ENCODE data around the gene NAT8.
"Not testable (repeated sequence)": the region's sequence is repeated elsewhere in the genome, so short reads cannot be mapped to it uniquely, and the experiment has no call there.

Gene NAT8

GRCh38 chr2:73630662-73631266, 11.5 kb downstream of the NAT8 start:
- not testable (repeated sequence) for DNase-seq

- not testable (repeated sequence) for DNase-seq
Measured at GRCh38 chr2:73628493-73628892, 13.7 kb downstream of the NAT8 start.

DNA sequence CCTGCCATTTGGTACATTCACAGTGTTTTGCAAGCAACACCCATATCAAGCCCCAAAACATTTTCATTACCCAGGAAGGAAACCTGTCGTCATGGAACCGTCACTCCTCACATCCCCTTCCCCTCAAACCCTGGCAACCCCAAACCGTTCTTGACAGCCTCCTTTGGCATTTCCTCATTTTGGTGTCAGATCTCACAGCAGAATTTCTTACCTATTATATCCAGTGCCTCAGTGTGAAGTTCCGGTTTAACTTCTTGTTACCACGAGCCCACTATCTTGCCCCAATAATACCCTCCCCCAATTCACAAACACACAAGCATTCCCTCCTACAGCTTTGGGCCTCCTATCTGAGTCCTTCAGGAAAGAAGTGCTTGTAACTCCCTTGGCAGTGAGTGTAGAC, 16.0 kb downstream of the NAT8 start:
- DNase-seq, result not testable (repeated sequence)

- not testable (repeated sequence) for DNase-seq
Measured at GRCh38 chr2:73624625-73625024, 17.6 kb downstream of the NAT8 start.

GRCh38 chr2:73624036-73624435, 18.2 kb downstream of the NAT8 start:
- DNase-seq, result not testable (repeated sequence)

DNA sequence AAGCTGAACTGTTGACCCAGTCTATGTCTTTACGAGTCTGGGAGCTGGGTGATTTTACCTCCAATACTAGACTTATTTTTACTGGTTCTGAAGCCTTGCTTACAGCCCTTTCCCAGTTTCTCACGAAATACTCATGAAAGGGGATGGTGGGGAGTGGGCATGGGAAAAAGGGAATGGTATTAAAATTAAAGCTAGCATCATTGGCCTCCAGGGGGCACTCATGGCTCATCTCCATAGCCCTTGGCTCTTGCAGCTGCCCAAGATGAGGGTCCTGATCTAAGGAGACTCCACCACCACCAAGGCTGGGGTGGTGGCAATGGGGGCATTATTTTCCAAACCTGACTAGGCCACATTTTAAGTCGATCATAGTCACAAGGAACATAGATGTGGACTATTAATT, 22.3 kb downstream of the NAT8 start:
- not testable (repeated sequence) for DNase-seq

DNA sequence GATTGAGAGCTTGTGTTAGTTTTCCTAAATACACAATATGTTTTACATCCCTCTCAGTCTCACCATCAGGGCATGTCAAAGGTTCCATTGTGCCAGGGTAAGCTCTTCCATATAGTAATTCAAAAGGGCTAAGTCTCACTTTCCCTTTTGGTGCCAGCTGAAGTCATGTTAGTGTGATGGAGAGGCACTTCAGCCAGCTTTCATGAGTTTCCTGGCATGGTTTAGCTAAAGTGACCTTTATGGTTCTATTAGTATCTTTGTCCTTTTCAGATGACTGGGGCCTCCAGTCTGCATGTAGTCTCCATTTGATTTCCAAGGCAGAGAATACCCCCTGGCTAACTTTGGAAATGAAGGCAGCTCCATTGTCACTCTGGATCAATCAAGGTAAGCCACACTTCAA, 27.2 kb downstream of the NAT8 start:
- no peak for DNase-seq

- DNase-seq, result no peak
Measured at GRCh38 chr2:73614105-73614504, 28.1 kb downstream of the NAT8 start.

- no peak for DNase-seq
Measured at GRCh38 chr2:73611867-73612266, 30.4 kb downstream of the NAT8 start.

DNA sequence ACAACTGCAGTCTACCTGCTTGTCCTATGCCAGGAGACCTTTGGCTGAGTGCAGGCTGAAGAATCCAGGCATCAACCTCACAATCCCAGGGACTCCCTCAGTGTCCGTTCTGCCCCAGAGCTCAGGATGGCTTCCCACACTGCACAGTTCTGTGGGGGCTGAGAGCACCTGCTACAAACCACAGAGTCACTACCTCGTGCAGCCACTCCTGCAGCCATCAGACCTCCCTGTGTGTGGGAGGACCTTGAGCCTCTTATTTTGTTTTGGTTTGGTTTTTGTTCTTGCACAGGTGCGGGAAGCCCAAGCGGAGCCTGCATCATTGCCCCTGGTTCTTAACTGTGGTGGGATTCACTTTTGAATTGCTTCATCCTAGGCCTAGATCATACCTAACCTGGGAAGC, 31.0 kb downstream of the NAT8 start:
- DNase-seq, result no peak

DNA sequence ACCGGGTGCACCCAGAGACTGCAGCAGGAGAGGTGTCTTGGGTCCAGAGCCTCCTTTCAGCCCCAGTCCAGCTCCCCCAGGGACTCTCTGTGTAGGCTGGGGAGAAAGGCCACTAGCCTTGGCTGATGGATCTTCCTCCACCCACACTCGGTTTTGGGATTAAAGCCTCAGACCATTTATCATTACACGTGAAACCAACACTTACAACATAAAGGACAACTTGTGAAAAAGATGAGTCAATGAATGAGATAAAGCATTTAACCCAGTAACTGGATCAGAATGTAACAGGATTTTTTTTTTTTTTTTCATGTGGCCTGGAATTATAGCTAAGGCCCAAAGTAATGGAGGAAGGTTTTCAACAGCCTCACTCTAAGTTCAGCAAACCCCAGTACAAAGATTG, 32.1 kb downstream of the NAT8 start:
- DNase-seq, result no peak

- DNase-seq, result not testable (repeated sequence)
Measured at GRCh38 chr2:73604589-73604988, 37.6 kb downstream of the NAT8 start.

DNA sequence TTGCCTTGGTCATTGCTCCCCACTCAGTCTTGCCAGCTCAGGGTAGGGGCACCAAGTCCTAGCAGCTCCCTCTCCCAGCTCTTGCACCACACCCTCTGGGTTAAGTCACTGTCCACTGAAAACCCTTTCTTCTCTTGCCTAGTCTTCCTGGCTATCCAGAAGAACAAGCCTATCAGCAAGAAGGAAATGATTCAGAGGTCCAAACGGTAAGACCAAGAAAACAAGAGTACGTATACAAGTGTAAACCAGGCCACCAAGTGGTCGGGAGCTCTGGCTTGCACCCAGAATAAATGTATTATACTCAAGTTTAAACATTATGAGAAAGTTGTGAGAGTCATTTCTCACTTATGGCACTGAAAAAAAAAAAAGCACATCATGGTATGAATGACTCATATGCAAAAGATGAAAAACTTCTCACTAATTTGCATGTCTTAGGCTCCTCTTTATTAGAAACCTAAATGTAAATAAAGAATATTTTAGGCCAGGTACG, 39.1 kb downstream of the NAT8 start:
- DNase-seq, result not testable (repeated sequence)

DNA sequence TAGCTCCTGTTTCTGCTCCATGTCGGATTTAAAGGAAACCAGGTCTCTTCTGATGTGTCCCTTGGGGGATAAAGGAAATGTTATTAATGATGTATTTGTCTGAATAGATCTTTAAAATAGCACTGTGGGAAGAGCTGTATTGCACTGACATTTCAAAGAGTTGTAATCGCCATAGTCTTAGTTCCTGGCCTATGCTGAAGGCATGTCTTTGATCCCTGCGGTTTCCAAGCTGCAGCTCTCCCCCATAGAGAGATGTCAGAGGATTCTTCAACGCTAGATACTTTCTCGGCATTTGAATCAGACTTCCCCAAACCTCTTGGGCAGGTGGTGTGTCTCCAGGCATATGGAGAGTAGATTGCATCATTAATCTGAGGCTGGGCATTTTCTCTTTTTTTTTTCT, 40.4 kb downstream of the NAT8 start:
- no peak for DNase-seq

GRCh38 chr2:73594251-73594650, 48.0 kb downstream of the NAT8 start:
- no peak for DNase-seq

- no peak for DNase-seq
Measured at GRCh38 chr2:73593680-73594079, 48.5 kb downstream of the NAT8 start.
